ENCODE measurements around the gene CD300LF. TPM values are rescaled to one million over a fixed set of nuclear protein-coding genes. Genes with fewer than 3 reads are reported as not detected.
A peak's percentile ranks its signal among the peaks of the same experiment; 100 is the strongest.

Gene CD300LF
- total RNA-seq, 2 donors from 2014 or later, result 1.0 to 1.1 TPM

DNA sequence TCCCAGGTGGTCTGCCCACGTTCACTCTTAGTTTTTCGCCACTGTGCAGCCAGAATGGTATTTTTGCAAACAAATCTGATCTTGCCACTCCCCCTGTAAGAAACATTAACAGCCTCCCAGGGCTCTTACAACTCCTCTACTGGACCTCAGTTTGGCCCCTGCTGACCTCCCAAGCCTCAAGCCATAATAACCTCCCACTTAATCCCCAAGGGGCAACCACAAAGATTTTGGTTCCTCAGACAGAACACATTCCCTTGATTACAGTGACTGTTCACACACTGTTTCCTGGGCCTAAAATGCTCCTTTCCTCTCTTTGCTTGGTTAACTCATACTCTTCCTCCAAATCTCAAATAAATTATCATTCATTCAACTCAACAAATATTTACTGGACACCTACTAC, 67.7 kb downstream of the CD300LF start:
- Histone ChIP-seq H3K4me1 (no peaks in the 10 kb centered on the region), H3K4me3 (no peak overlapping the region), H3K9ac (ENCODE audit: low read depth in 2 of 2, low read length in 2 of 2) (no peak overlapping the region), H3K27me3 (no peaks in the 10 kb centered on the region), H3K9me3 (no peaks in the 10 kb centered on the region), H3K36me3 (no peaks in the 10 kb centered on the region), H3K27ac (no peak overlapping the region)
- intact Hi-C loops (cut with DNase I), result no loop called here
- TF ChIP-seq, protein P1, sequence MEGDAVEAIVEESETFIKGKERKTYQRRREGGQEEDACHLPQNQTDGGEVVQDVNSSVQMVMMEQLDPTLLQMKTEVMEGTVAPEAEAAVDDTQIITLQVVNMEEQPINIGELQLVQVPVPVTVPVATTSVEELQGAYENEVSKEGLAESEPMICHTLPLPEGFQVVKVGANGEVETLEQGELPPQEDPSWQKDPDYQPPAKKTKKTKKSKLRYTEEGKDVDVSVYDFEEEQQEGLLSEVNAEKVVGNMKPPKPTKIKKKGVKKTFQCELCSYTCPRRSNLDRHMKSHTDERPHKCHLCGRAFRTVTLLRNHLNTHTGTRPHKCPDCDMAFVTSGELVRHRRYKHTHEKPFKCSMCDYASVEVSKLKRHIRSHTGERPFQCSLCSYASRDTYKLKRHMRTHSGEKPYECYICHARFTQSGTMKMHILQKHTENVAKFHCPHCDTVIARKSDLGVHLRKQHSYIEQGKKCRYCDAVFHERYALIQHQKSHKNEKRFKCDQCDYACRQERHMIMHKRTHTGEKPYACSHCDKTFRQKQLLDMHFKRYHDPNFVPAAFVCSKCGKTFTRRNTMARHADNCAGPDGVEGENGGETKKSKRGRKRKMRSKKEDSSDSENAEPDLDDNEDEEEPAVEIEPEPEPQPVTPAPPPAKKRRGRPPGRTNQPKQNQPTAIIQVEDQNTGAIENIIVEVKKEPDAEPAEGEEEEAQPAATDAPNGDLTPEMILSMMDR (IDR thresholded peaks at IDR 0.05), result no peak
- no peak for DNase-seq

- no peaks in the 10 kb centered on the region for H3K4me1 ChIP-seq
- intact Hi-C loops (cut with DNase I), result no loop called here
- no peak overlapping the region for H3K27ac ChIP-seq
- no peaks in the 10 kb centered on the region for H3K36me3 ChIP-seq
- H3K4me3 ChIP-seq, result no peak overlapping the region
- H3K9me3 ChIP-seq, result no peaks in the 10 kb centered on the region
- no peaks in the 10 kb centered on the region for H3K27me3 ChIP-seq
- TF ChIP-seq, protein P1 (IDR thresholded peaks at IDR 0.05), result no peak
- no peak for DNase-seq
- no peak overlapping the region for H3K9ac ChIP-seq (ENCODE audit: low read depth in 2 of 2, low read length in 2 of 2)
Observed at GRCh38 chr17:74644419-74644818, 68.3 kb downstream of the CD300LF start.

Small RNAs within 50 kb of the gene (microRNA-seq; reads per million reads assigned to microRNA genes)
- gene MIR3615, result 46.9 reads per million, percentile 42 among the genes with 10 or more reads in this experiment

Other genes with a start within 250 kb of the CD300LF start
- gene CD300A, start 246.3 kb downstream of the CD300LF start, total RNA-seq, result 1 to 10 TPM; 3.1 to 5.6 TPM
- gene CD300LB, start 181.4 kb downstream of the CD300LF start, total RNA-seq, result under 1 TPM in 1 of 2 donors, not detected in 1; 0.69 TPM
- gene CD300C, start 166.8 kb downstream of the CD300LF start, total RNA-seq, result 1 to 10 TPM in 1 of 2 donors, under 1 TPM in 1; 0.35 to 1.1 TPM
- under 1 TPM in 1 of 2 donors, not detected in 1; 0.45 TPM for gene CD300H, start 145.4 kb downstream of the CD300LF start, total RNA-seq
- not detected for gene CD300LD, start 120.6 kb downstream of the CD300LF start, total RNA-seq
- gene CD300E, start 89.2 kb downstream of the CD300LF start, total RNA-seq, result 1 to 10 TPM in 1 of 2 donors, not detected in 1; 1.2 TPM
- gene RAB37, start 24.3 kb upstream of the CD300LF start, total RNA-seq, result 1 to 10 TPM; 4.5 to 7.2 TPM
- gene NHERF1, start 35.7 kb upstream of the CD300LF start, total RNA-seq, result 100 to 1,000 TPM; 186 to 244 TPM
- gene NAT9, start 63.4 kb upstream of the CD300LF start, total RNA-seq, result 10 to 100 TPM; 28.4 to 52.6 TPM
- under 1 TPM; 0.16 to 0.30 TPM for gene GRIN2C, start 147.0 kb upstream of the CD300LF start, total RNA-seq
- gene FDXR, start 160.1 kb upstream of the CD300LF start, total RNA-seq, result 10 to 100 TPM; 17.7 to 26.9 TPM
- 10 to 100 TPM in 1 of 2 donors, under 1 TPM in 1; 0.30 to 18.4 TPM for gene FADS6, start 180.7 kb upstream of the CD300LF start, total RNA-seq
- under 1 TPM in 1 of 2 donors, not detected in 1; 0.05 TPM for gene USH1G, start 210.3 kb upstream of the CD300LF start, total RNA-seq
- 10 to 100 TPM in 1 of 2 donors, 1 to 10 TPM in 1; 5.7 to 18.4 TPM for gene OTOP2, start 211.3 kb upstream of the CD300LF start, total RNA-seq
- under 1 TPM in 1 of 2 donors, not detected in 1; 0.40 TPM for gene OTOP3, start 223.0 kb upstream of the CD300LF start, total RNA-seq